Trophoblast cell (in vitro differentiated cells and primary cell): Measurements from ENCODE around the gene MRTFA.

Experiments
- DNase-seq, 2 donors: peaks; one replicate each; pipeline ENCODE4 v3.0.0-alpha.2; 2016
- H2AFZ ChIP-seq: 2 replicates; pipeline ENCODE4 v1.6.1; 2013; ENCODE audit warnings: low read length, moderate library complexity, mild to moderate bottlenecking; ENCODE audit not compliant: insufficient read depth, poor library complexity
- H2AK5ac ChIP-seq: 2 replicates; pipeline ENCODE4 v1.6.1; 2013; ENCODE audit warnings: mild to moderate bottlenecking, low read length
- H2BK120ac ChIP-seq: 2 replicates; pipeline ENCODE4 v1.6.1; 2013; ENCODE audit warnings: low read length, mild to moderate bottlenecking, moderate library complexity; ENCODE audit not compliant: insufficient read depth, poor library complexity
- H2BK12ac ChIP-seq: 2 replicates; pipeline ENCODE4 v1.6.1; 2013; ENCODE audit warnings: mild to moderate bottlenecking, low read length, moderate library complexity
- H2BK5ac ChIP-seq: 2 replicates; pipeline ENCODE4 v1.6.1; 2013; ENCODE audit warnings: low read length, low read depth, moderate library complexity, mild to moderate bottlenecking; ENCODE audit not compliant: poor library complexity
- H3K14ac ChIP-seq: 2 replicates; pipeline ENCODE4 v1.6.1; 2013; ENCODE audit warnings: mild to moderate bottlenecking, low read length
- H3K18ac ChIP-seq: 2 replicates; pipeline ENCODE4 v1.6.1; 2013; ENCODE audit warnings: mild to moderate bottlenecking, low read length
- H3K23ac ChIP-seq: 2 replicates; pipeline ENCODE4 v1.6.1; 2013; ENCODE audit warnings: low read length
- H3K27ac ChIP-seq: 2 replicates; pipeline ENCODE4 v1.5.1; 2013; ENCODE audit warnings: low read depth, mild to moderate bottlenecking, inconsistent platforms, low read length, moderate library complexity
- H3K27me3 ChIP-seq: 2 replicates; pipeline ENCODE4 v1.6.1; 2013; ENCODE audit warnings: inconsistent platforms, mild to moderate bottlenecking, low read length, moderate library complexity; ENCODE audit not compliant: insufficient read depth
- H3K36me3 ChIP-seq, 2 experiments: 1 replicate in 1 of 2; 2 replicates in 1 of 2; pipeline ENCODE4 v1.6.1; 2013; ENCODE audit warnings: low read length in 2 of 2, mild to moderate bottlenecking in 2 of 2, moderate library complexity in 1 of 2; ENCODE audit not compliant: insufficient read depth in 2 of 2, control insufficient read depth in 1 of 2
- H3K4ac ChIP-seq: 2 replicates; pipeline ENCODE4 v1.6.1; 2013; ENCODE audit warnings: low read depth, mild to moderate bottlenecking, low read length, moderate library complexity
- H3K4me1 ChIP-seq, 2 experiments: 1 replicate in 1 of 2; 2 replicates in 1 of 2; pipeline ENCODE4 v1.6.1; 2013; ENCODE audit warnings: low read length in 2 of 2, mild to moderate bottlenecking in 2 of 2, moderate library complexity in 1 of 2; ENCODE audit not compliant: insufficient read depth in 2 of 2, control insufficient read depth in 1 of 2
- H3K4me2 ChIP-seq: 2 replicates; pipeline ENCODE4 v1.6.1; 2013; ENCODE audit warnings: inconsistent platforms, mild to moderate bottlenecking, low read length, moderate library complexity
- H3K4me3 ChIP-seq: 2 replicates; pipeline ENCODE4 v1.5.1; 2013; ENCODE audit warnings: mild to moderate bottlenecking, low read depth, low read length, inconsistent platforms
- H3K79me1 ChIP-seq: one replicate; pipeline ENCODE4 v1.6.1; 2013; ENCODE audit warnings: low read length
- H3K79me2 ChIP-seq: 2 replicates; pipeline ENCODE4 v1.6.1; 2013; ENCODE audit warnings: low read length, mild to moderate bottlenecking; ENCODE audit not compliant: control insufficient read depth, insufficient read depth, poor library complexity
- H3K9ac ChIP-seq: 2 replicates; pipeline ENCODE4 v1.6.1; 2013; ENCODE audit warnings: mild to moderate bottlenecking, low read length
- H3K9me3 ChIP-seq: 2 replicates; pipeline ENCODE4 v1.6.1; 2013; ENCODE audit warnings: low read depth, mild to moderate bottlenecking, control low read depth, inconsistent platforms, low read length; ENCODE audit not compliant: insufficient read depth
- H4K12ac ChIP-seq: 2 replicates; pipeline ENCODE4 v1.6.1; 2013; ENCODE audit warnings: low read depth, mild to moderate bottlenecking, low read length, moderate library complexity
- H4K8ac ChIP-seq: 2 replicates; pipeline ENCODE4 v1.6.1; 2013; ENCODE audit warnings: low read depth, mild to moderate bottlenecking, low read length, moderate library complexity
- H4K91ac ChIP-seq: one replicate; pipeline ENCODE4 v1.6.1; 2013; ENCODE audit warnings: low read depth, mild to moderate bottlenecking, low read length, moderate library complexity
- WGBS: extraction: QIAGEN DNeasy Blood & Tissue Kit; methylation state at CpG from one replicate; pipeline ENCODE4 v1.1.7; 2013; ENCODE audit warnings: missing lambda C conversion rate; ENCODE audit not compliant: insufficient read length, insufficient coverage; ENCODE audit errors: extremely low coverage; 5-methylcytosine and 5-hydroxymethylcytosine counted together

MRTFA gene

GRCh38 chr22:40671796-40672360 lies 35.4 kb upstream of the MRTFA start:
- Histone ChIP-seq H4K8ac (no peak overlapping the region), H2AFZ (no peak overlapping the region), H3K79me1 (peaks cover 5% of the 10 kb centered on the region), H4K91ac (no peak overlapping the region), H3K9me3 (peaks cover 4% of the 10 kb centered on the region), H3K4me3 (no peak overlapping the region), H2BK120ac (no peak overlapping the region), H3K14ac (no peak overlapping the region), H3K4me2 (no peak overlapping the region), H3K18ac (no peak overlapping the region), H3K27me3 (no peaks in the 10 kb centered on the region), H3K27ac (no peak overlapping the region), H4K12ac (no peak overlapping the region), H2BK5ac (no peak overlapping the region), H3K79me2 (no peaks in the 10 kb centered on the region), H3K36me3 (no peaks in the 10 kb centered on the region), H3K4ac (no peak overlapping the region), H2BK12ac (no peak overlapping the region), H3K9ac (no peak overlapping the region), H3K4me1 (peaks cover 5 to 9% of the 10 kb centered on the region in 2 experiments), H3K23ac (no peak overlapping the region), H2AK5ac (no peak overlapping the region)
- peak; percentile 48 to 67 for DNase-seq
- WGBS = no CpG with 5 or more reads among the region's 7 CpGs

GRCh38 chr22:40671369-40671768 lies 34.9 kb upstream of the MRTFA start:
- Histone ChIP-seq H4K12ac (no peak overlapping the region), H3K18ac (no peak overlapping the region), H4K8ac (no peak overlapping the region), H3K4me3 (no peak overlapping the region), H3K4me1 (peaks cover 5 to 9% of the 10 kb centered on the region in 2 experiments), H3K23ac (no peak overlapping the region), H4K91ac (no peak overlapping the region), H3K36me3 (no peaks in the 10 kb centered on the region), H2BK5ac (no peak overlapping the region), H3K4ac (no peak overlapping the region), H3K27ac (no peak overlapping the region), H2BK12ac (no peak overlapping the region), H3K4me2 (no peak overlapping the region), H2AK5ac (no peak overlapping the region), H3K9me3 (peaks cover 4% of the 10 kb centered on the region), H3K9ac (no peak overlapping the region), H3K14ac (no peak overlapping the region), H3K79me2 (no peaks in the 10 kb centered on the region), H3K27me3 (no peaks in the 10 kb centered on the region), H2AFZ (no peak overlapping the region), H2BK120ac (no peak overlapping the region), H3K79me1 (peaks cover 5% of the 10 kb centered on the region)
- DNase-seq = no peak
- WGBS = no CpG with 5 or more reads among the region's 13 CpGs

GRCh38 chr22:40670058-40670457 lies 33.5 kb upstream of the MRTFA start:
- H3K9ac ChIP-seq = no peak overlapping the region
- no peaks in the 10 kb centered on the region for H3K79me2 ChIP-seq
- no peak overlapping the region for H2BK5ac ChIP-seq
- H2AK5ac ChIP-seq = no peak overlapping the region
- peaks cover 4% of the 10 kb centered on the region for H3K9me3 ChIP-seq
- no CpG with 5 or more reads among the region's 2 CpGs for WGBS
- H3K36me3 ChIP-seq = no peaks in the 10 kb centered on the region
- no peak overlapping the region for H3K4me2 ChIP-seq
- H2BK12ac ChIP-seq = no peak overlapping the region
- H3K27me3 ChIP-seq = no peaks in the 10 kb centered on the region
- H3K4ac ChIP-seq = no peak overlapping the region
- H3K18ac ChIP-seq = no peak overlapping the region
- H3K27ac ChIP-seq = no peak overlapping the region
- no peak overlapping the region for H3K14ac ChIP-seq
- H4K91ac ChIP-seq = peak overlapping the region; percentile 60
- peaks cover 5% of the 10 kb centered on the region for H3K79me1 ChIP-seq
- H2BK120ac ChIP-seq = no peak overlapping the region
- H2AFZ ChIP-seq = no peak overlapping the region
- no peak overlapping the region for H4K12ac ChIP-seq
- H3K4me1 ChIP-seq = peaks cover 5 to 9% of the 10 kb centered on the region in 2 experiments
- H3K23ac ChIP-seq = no peak overlapping the region
- H4K8ac ChIP-seq = no peak overlapping the region
- H3K4me3 ChIP-seq = no peak overlapping the region
- DNase-seq = no peak

GRCh38 chr22:40668611-40669411 lies 32.3 kb upstream of the MRTFA start:
- WGBS = no CpG with 5 or more reads among the region's 11 CpGs
- H2AK5ac ChIP-seq = peak overlapping the region; percentile 3
- H3K27ac ChIP-seq = peak overlapping the region; percentile 13
- peak; percentile 59 to 66 for DNase-seq
- peak overlapping the region; percentile 26 for H3K18ac ChIP-seq
- H2BK120ac ChIP-seq = peak overlapping the region; percentile 58
- no peaks in the 10 kb centered on the region for H3K36me3 ChIP-seq
- no peaks in the 10 kb centered on the region for H3K79me2 ChIP-seq
- H4K8ac ChIP-seq = peak overlapping the region; percentile 41
- peaks cover 4% of the 10 kb centered on the region for H3K9me3 ChIP-seq
- peak overlapping the region; percentile 6 for H4K12ac ChIP-seq
- peaks cover 5 to 9% of the 10 kb centered on the region in 2 experiments for H3K4me1 ChIP-seq
- peak overlapping the region; percentile 2 for H2BK5ac ChIP-seq
- H3K4me3 ChIP-seq = no peak overlapping the region
- H4K91ac ChIP-seq = peak overlapping the region; percentile 78
- H2BK12ac ChIP-seq = peak overlapping the region; percentile 58
- H3K23ac ChIP-seq = no peak overlapping the region
- no peaks in the 10 kb centered on the region for H3K27me3 ChIP-seq
- H3K4ac ChIP-seq = peak overlapping the region; percentile 9
- peak overlapping the region; percentile 20 for H2AFZ ChIP-seq
- no peak overlapping the region for H3K9ac ChIP-seq
- no peak overlapping the region for H3K4me2 ChIP-seq
- H3K79me1 ChIP-seq = peaks cover 5% of the 10 kb centered on the region
- no peak overlapping the region for H3K14ac ChIP-seq
